ENCODE measurements around the gene DEDD2.

- TF ChIP-seq POLR2A (IDR thresholded peaks at IDR 0.05) (no peak), CTCF (IDR thresholded peaks at IDR 0.05) (no peak)
Observed at GRCh38 chr19:42250183-42250665, 32.7 kb upstream of the DEDD2 start.

Measured in esophagus squamous epithelium (tissue), 4 donors.